C4-2B (cell line): ENCODE data around the gene TRIM27.
"Not testable (repeated sequence)": the region's sequence is repeated elsewhere in the genome, so short reads cannot be mapped to it uniquely, and the experiment has no call there.

ENCODE experiments used
- H3K27ac ChIP-seq: fragments of 450-650 bp; 2 replicates; pipeline ENCODE4 v1.5.1; 2017
- CTCF ChIP-seq: fragments of 450-650 bp; conservative IDR thresholded peaks from 2 replicates; pipeline ENCODE4 v1.5.1; 2017; ENCODE audit warnings: mild to moderate bottlenecking
- ZFX ChIP-seq: fragments of 450-650 bp; IDR thresholded peaks from 2 replicates; pipeline ENCODE4 v1.6.1; 2017

TRIM27 gene

GRCh38 chr6:28863604-28864325 lies 60.0 kb downstream of the TRIM27 start:
- TF ChIP-seq CTCF, result no peak
- TF ChIP-seq ZFX, result no peak
- peak overlapping the region; percentile 69 for H3K27ac ChIP-seq

- H3K27ac ChIP-seq, result no peak overlapping the region
- TF ChIP-seq ZFX, result no peak
- TF ChIP-seq CTCF, result no peak
These were observed 61.7 kb downstream of the TRIM27 start for GRCh38 chr6:28862077-28862476.

- TF ChIP-seq ZFX (no peak), CTCF (no peak)
These were observed 62.4 kb downstream of the TRIM27 start for GRCh38 chr6:28861339-28861738.

GRCh38 chr6:28860581-28860980 lies 63.2 kb downstream of the TRIM27 start:
- TF ChIP-seq CTCF (no peak), ZFX (no peak)
- H3K27ac ChIP-seq, result no peak overlapping the region

More at GRCh38 chr6:28861339-28861738, 62.4 kb downstream of the TRIM27 start:
- H3K27ac ChIP-seq, result no peak overlapping the region

GRCh38 chr6:28858963-28859362 lies 64.8 kb downstream of the TRIM27 start:
- H3K27ac ChIP-seq, result no peak overlapping the region
- TF ChIP-seq ZFX, result no peak
- TF ChIP-seq CTCF, result no peak

- H3K27ac ChIP-seq, result no peak overlapping the region
- TF ChIP-seq CTCF (no peak), ZFX (no peak)
These were observed 67.2 kb downstream of the TRIM27 start for GRCh38 chr6:28856620-28857005.

GRCh38 chr6:28854405-28854804 lies 69.4 kb downstream of the TRIM27 start:
- not testable (repeated sequence) for H3K27ac ChIP-seq
